GM18508 (cell line): ENCODE results near the gene DNAJB7.
"Not testable (repeated sequence)": the region's sequence is repeated elsewhere in the genome, so short reads cannot be mapped to it uniquely, and the experiment has no call there.

Experiments
- ATAC-seq: cut with Tn5 transposase; IDR thresholded peaks from one replicate; pipeline ENCODE4 v1.9.1; 2021; ENCODE audit warnings: moderate number of reproducible peaks; ENCODE audit not compliant: insufficient read depth, unreplicated experiment

DNAJB7 gene

DNA sequence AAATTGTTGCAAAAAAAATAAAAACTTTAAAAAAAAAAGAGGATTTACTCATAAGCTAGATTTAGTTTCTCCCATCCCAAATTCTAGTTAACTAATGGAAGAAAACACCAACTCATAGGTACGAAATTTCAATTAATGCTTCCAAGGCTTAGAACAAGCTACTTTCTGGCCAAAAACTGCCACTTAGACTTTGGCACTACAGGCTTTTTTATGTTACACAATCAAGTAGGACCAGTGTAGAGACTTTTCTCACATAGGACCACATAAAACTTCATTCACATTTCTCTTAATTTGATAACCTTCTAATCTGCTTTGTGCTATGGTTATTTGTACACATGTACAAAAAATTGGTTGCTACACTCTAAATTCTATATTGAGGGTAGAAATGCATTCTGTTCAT, 8.6 kb downstream of the DNAJB7 start:
- no peak for ATAC-seq

DNA sequence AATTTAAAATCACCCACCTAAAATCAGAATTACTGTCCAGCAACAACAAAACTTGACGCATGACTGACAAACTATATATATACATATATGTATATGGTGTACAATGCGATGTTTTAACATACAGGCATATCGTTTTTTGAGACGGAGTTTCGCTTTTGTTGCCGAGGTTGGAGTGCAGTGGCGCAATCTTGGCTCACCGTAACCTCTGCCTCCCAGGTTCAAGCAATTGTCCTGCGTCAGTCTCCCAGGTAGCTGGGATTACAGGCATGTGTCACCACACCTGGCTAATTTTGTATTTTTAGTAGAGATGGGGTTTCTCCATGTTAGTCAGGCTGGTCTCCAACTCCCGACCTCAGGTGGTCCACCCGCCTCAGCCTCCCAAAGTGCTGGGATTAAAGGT, 16.1 kb downstream of the DNAJB7 start:
- ATAC-seq: not testable (repeated sequence)

DNA sequence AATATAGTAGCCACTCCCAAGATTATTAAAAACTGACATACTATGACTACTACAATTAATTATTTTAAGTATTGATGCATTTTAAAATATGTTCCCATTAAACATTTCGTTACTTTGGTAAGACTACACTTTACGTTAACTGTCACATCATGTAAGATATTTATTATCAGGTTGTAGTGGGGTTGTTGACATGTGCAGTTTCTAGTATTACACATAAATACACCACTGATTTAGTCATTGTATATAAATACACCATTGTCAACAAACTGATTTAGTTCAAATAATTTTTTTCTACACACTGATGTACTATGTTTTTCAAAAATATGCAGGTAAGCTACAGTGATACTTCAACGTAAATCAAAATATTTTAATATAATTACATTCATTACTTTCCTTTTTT, 17.0 kb downstream of the DNAJB7 start:
- ATAC-seq: no peak

DNA sequence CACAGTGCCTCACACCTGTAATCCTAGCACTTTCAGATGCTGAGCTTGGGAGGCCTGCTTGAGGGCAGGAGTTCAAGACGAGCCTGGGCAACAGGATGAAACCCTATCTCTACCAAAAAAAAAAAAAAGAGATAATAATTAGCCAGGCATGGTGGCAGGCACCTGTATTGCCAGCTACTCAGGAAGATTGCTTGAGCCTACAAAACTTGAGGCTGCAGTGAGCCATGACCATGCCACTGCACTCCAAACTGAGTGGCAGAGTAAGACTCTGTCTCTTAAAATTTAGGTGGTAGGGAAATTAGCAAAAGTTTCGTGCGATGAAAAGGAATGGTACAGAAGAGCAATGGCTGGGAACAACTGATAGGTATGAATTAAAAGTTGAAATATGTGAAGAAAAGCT, 23.4 kb downstream of the DNAJB7 start:
- no peak for ATAC-seq

DNA sequence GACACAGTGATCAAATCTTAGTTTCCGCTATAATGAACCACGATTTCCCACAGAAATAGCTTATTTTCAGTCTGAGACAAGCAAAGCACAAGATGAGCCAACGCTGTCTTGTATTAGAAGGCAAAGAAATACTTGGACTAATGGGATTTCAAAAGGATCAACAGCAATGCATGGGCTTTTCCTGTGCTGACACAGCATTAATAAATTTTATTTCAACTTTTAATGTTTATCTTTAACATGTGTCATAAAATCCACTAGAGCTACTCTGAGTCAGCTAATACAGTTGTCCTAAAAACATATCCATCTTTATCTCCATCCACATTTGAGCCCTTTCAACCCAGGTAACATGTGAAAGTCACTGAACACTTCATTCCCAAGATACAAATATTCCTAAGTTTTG, 27.3 kb downstream of the DNAJB7 start:
- no peak for ATAC-seq

DNA sequence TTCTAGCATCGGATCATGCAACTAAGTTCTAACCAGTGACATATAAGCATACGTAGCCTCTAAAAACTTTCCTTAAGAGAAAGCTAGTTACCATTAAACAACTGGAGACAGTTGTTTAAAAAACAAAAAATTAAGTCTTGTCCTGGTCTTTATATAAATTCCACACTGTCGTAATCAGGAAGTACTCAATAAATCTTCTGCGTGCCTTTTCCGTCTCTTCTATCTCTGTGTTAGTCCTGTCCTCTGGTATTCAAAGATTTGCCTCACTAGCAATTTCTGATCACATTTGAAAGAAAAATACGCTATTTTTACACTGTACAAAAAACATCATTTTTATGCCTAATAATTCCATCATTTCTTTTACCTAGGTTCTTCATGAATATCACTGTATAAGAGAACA, 32.8 kb downstream of the DNAJB7 start:
- no peak for ATAC-seq

DNA sequence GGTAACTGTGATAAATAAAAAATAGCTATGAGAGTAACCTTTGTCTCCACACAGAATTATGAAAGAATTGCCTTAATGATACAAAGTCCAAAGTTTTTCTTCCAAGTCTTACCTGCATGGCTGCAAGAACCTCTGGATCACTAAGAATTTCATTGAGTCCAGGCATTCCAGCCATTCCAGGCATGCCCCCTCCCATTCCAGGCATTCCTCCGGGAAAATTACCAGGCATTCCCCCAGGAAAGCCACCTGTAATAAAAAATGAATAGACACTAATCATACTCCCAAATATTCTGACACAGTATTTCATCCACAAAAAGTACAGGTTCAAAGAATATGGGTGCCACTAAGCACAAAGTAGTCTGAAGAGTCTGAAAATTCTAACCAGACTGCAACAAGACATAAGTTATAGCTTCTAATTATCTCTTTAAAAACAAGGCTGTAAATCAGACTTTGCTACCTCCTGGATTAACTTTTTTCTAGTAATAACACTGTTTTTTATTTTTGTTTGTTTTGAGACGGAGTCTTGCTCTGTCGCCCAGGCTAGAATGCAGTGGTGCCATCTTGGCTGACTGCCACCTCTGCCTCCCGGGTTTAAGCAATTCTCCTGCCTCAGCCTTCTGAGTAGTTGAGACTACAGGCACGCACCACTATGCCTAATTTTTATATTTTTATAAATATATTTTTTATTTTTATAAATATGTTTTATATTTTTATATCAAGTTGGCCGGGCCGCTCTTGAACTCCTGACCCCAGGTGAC, 34.8 kb downstream of the DNAJB7 start:
- ATAC-seq: no peak

DNA sequence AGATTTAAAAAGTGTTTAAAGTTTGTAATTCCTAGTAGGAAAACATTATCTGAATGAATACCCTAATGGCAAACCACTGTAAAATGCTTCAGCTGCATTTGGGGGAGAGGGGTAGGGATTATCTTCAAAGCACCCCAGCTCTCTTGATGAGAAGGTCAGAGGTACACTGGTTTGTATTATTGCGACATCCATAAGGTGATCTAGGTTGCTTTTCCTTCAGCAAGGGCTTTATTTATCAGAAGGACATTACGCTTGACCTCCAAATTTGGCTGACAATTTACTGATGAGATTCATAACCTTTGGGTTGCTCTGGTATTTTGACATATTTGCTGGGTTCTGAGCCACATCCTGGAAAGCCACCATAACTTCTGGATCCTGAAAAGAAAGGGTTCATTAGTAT, 35.6 kb downstream of the DNAJB7 start:
- not testable (repeated sequence) for ATAC-seq

DNA sequence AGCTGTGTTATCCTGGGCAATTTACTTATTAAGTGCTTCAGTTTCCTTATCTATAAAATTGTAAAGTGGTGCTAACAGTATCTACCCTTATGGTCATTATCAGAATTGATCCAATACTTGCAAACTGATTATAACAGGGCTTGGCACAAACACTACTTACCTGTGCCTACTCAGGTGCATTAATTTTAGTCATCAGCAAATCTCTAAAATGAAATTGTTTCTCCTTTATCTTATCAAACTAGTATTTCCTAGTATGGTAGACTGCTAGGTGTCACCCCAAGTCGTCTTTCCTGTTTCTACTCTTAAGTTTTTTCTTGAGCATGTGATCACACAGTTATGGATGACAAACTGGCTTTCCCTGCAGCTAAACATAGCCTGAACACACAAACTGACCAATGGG, 38.5 kb downstream of the DNAJB7 start:
- no peak for ATAC-seq

DNA sequence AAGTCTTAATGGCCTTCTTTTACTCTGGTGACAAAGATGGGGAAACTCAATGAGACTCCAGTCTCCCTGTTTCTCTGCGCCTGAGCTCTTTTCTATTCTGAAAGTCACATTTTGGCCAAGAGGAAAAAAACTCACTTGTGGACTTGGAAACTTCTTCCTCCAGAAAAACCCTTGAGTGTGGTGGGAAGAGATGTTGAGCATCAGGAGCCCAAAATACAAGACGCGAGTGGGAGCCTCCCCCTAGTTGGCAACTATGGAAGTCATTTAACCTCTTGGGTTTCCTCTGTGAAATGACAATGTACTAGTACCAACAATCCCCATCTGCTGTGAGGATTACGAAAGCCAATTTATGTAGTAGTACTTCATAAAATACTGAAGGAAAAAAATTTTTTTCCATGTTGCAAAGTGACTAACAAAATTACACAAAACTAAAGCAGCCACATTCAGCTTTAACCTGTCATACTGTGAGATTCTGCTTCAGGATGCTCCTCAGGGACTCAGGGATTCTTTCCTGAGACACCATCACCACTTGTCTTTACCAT, 42.2 kb downstream of the DNAJB7 start:
- ATAC-seq: no peak

DNA sequence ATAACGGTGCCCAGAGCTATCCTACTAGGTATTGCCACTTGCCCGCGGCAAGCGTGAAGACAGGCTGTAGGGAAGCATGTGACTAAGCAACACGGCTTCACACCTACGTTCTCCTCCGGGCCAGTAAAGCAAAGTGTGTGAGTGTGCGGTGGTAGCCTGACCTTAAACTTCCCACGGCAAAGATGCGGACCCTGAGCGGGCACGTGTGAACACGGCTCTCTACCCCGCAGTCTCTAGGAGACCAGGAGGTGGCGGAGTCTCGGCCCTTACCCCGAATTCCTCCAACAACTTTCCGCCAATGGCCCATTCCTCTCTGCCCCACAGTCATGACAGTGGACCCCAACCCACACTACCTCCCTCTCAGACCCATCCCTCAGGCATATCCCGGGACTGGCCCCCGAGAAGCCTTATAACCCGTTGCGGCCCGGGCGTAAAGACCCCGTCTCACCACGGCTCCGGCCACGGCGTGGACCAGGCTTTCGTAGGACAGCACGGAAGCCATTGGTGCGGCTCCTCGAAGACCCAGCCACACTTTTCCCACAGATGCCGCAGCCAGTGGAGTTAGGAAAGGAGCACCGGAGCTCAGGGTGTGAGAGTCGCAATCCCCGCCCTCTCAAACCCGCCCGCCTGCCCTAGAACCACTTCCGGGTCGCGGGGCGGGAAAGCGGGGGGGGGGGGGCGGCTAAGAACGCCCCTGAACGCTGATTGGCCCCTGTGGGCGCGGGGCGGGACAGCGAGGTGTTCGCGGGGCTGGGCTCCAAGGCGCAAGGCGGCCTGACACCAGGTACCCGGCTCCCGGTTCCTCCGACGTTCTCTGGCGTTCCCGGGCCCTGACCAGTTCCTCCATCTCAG, 42.9 kb downstream of the DNAJB7 start, which contains the start of gene SLC25A17:
TSS of gene SLC25A17 (minus strand) at position 600 of the 852 bp plus-strand sequence. CDS start at position 502, 98 bp downstream.
- ATAC-seq: no peak

DNA sequence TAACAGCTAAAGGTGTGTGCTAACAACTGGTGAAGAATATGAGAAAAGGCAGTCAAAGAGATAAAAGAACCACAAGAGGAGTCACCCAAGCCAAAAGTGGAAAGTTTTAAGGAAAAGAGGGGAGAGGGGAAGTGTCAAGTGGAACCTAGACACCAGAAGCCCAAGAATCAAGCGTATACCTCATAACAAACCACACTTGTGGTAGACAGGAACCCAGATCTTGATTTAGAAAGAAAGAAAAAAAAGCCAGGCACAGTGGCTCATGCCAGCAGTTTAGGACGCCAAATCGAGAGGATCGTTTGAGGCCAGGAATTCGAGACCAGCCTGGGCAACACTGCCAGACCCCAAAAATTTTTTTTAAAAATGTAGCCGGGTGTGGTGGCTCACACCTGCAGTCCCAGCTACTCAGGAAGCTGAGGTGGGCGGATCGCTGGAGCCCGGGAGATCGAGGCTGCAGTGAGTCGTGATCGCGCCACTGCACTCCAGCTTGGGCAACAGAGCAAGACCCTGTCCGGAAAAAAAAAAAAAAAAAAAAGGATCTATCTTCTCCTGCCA, 43.6 kb downstream of the DNAJB7 start:
- ATAC-seq: no peak

DNA sequence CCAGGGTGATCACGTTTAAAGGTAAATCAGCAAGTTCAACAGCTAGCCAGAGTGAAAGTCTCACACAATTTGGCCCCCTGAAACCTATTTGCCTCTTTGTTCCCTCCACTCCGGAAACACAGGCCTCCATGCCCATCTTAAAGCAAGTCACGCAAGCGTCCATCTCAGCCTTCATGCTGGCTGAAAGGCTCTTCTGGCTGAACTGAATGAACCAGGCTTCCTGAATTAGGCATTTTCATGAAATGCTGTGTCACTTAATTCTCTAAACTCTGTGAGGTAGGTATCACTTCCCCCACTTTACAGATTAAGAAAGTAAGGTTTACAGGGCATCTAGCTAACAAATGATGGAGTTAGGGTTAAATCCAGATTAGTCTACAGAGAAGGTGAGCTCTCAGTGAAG, 44.2 kb downstream of the DNAJB7 start:
- ATAC-seq: no peak

DNA sequence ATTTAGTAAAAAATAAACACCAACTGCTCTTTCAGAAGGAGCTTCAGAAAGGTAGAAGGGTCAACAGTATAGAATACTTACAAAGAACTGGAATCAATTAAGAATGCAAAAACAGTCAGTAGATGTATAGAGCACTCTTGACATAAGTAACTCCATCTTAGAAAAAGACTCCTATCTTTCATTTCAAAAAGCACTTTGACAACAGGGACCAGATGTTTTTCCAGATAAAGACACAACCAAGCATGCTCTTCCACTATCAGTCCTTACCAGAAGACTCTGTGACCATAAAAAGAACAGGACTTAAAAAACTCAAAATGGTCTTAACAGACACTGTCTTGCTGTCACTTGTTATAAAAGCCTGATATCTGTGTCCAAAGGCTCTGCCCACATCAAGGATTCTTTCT, 48.0 kb downstream of the DNAJB7 start:
- ATAC-seq: no peak
